ENCODE data around the gene KLHL36.
A peak's percentile ranks its signal among the peaks of the same experiment; 100 is the strongest.
"Not testable (repeated sequence)": the region's sequence is repeated elsewhere in the genome, so short reads cannot be mapped to it uniquely, and the experiment has no call there.

The KLHL36 gene

GRCh38 chr16:84617041-84617790 is 31.1 kb upstream of the KLHL36 start:
- Mint-ChIP-seq H3K27ac (peak overlapping the region in 2 of 3 experiments; percentile 53 to 75), H3K36me3 (ENCODE audit: low read depth) (peaks cover under 1% of the 10 kb centered on the region), H3K4me3 (peak overlapping the region; percentile 87 to 98 (median 92)), H3K27me3 (ENCODE audit: low read depth) (peaks cover 32% of the 10 kb centered on the region), H3K9me3 (no peaks in the 10 kb centered on the region), H3K4me1 (peaks cover 44% of the 10 kb centered on the region)
- TF ChIP-seq CTCF (IDR thresholded peaks at IDR 0.05; ENCODE audit: unreplicated experiment in 3 of 3) = no peak

- no peak for TF ChIP-seq CTCF (IDR thresholded peaks at IDR 0.05; ENCODE audit: unreplicated experiment in 3 of 3)
- peak within 1 kb of the TSS; percentile 40 to 75 (median 53) for H3K27ac Mint-ChIP-seq
- peak within 1 kb of the TSS; percentile 87 to 98 (median 92) for H3K4me3 Mint-ChIP-seq
- no peaks in the 10 kb centered on the region for H3K9me3 Mint-ChIP-seq
- H3K4me1 Mint-ChIP-seq = peaks cover 44% of the 10 kb centered on the region
- no peaks in the 10 kb centered on the region for H3K36me3 Mint-ChIP-seq (ENCODE audit: low read depth)
- peaks cover 32% of the 10 kb centered on the region for H3K27me3 Mint-ChIP-seq (ENCODE audit: low read depth)
Measured at GRCh38 chr16:84617791-84618580, 30.3 kb upstream of the KLHL36 start, which contains the start of gene COTL1. COTL1 (minus strand) TSS chr16:84618078; CDS start chr16:84617914, 164 bp downstream.

GRCh38 chr16:84618581-84619460 is 29.5 kb upstream of the KLHL36 start:
- peak overlapping the region; percentile 61 to 85 (median 81) for H3K4me3 Mint-ChIP-seq
- peaks cover 32% of the 10 kb centered on the region for H3K27me3 Mint-ChIP-seq (ENCODE audit: low read depth)
- H3K27ac Mint-ChIP-seq = peak overlapping the region; percentile 20 to 71 (median 40)
- no peaks in the 10 kb centered on the region for H3K36me3 Mint-ChIP-seq (ENCODE audit: low read depth)
- TF ChIP-seq CTCF (IDR thresholded peaks at IDR 0.05; ENCODE audit: unreplicated experiment in 3 of 3) = no peak
- no peaks in the 10 kb centered on the region for H3K9me3 Mint-ChIP-seq
- H3K4me1 Mint-ChIP-seq = peaks cover 36% of the 10 kb centered on the region

- not testable (repeated sequence) for H3K36me3 Mint-ChIP-seq (ENCODE audit: low read depth); H3K9me3 Mint-ChIP-seq
- Mint-ChIP-seq H3K27me3 (ENCODE audit: low read depth) (peaks cover 23% of the 10 kb centered on the region), H3K27ac (peak overlapping the region in 2 of 3 experiments; percentile 40 to 47), H3K4me1 (peaks cover 19% of the 10 kb centered on the region), H3K4me3 (peak overlapping the region in 2 of 3 experiments; percentile 6 to 25)
Measured at GRCh38 chr16:84620913-84621312, 27.4 kb upstream of the KLHL36 start.

- Mint-ChIP-seq H3K4me3 (no peak overlapping the region), H3K36me3 (ENCODE audit: low read depth) (no peaks in the 10 kb centered on the region), H3K9me3 (no peaks in the 10 kb centered on the region), H3K4me1 (peaks cover 4% of the 10 kb centered on the region), H3K27me3 (ENCODE audit: low read depth) (peaks cover 14% of the 10 kb centered on the region), H3K27ac (no peak overlapping the region)
- no peak for TF ChIP-seq CTCF (IDR thresholded peaks at IDR 0.05; ENCODE audit: unreplicated experiment in 3 of 3)
Measured at GRCh38 chr16:84625556-84625955, 22.8 kb upstream of the KLHL36 start.

Measured in nephron (organoid).